ENCODE data around the gene SECISBP2L.

DNA sequence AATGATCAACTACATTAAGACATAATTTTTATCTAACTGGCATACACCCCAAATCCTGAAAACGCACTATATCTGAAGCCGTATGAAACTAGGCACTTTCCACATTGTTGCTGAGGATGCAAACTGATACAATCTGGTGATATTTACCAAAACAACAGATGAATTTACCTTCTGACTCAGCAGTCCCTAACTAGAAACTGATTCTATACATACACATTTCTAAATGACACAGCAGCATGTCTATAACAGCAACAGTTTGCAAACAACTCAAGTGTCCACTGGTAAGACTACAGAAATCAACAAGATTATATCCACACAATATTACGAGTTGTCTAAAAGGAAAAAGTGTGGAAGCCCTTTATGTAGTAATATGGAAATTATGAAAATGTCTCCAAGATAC lies 22.9 kb downstream of the SECISBP2L start:
- TF ChIP-seq, protein P1, sequence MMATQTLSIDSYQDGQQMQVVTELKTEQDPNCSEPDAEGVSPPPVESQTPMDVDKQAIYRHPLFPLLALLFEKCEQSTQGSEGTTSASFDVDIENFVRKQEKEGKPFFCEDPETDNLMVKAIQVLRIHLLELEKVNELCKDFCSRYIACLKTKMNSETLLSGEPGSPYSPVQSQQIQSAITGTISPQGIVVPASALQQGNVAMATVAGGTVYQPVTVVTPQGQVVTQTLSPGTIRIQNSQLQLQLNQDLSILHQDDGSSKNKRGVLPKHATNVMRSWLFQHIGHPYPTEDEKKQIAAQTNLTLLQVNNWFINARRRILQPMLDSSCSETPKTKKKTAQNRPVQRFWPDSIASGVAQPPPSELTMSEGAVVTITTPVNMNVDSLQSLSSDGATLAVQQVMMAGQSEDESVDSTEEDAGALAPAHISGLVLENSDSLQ (IDR thresholded peaks at IDR 0.05) = no peak
- TF ChIP-seq TARDBP (IDR thresholded peaks at IDR 0.05) (no peak), SP1 (IDR thresholded peaks at IDR 0.05) (no peak), SUZ12 (IDR thresholded peaks at IDR 0.05) (no peak), FOXM1 (IDR thresholded peaks at IDR 0.05; ENCODE audit: borderline replicate concordance) (no peak), LEF1 (IDR thresholded peaks at IDR 0.05; ENCODE audit: borderline replicate concordance) (no peak), ZNF384 (IDR thresholded peaks at IDR 0.05) (no peak), FOXK2 (IDR thresholded peaks at IDR 0.05) (no peak)

Data from HEK293T (cell line).